COLO829 (cell line): ENCODE measurements around the gene COIL.

Experiments used
- DNase-seq: peaks from one replicate; pipeline ENCODE4 v3.0.0; 2012; ENCODE audit warnings: low spot score

COIL gene

GRCh38 chr17:56909742-56910508 lies 50.9 kb downstream of the COIL start:
- no peak for DNase-seq

- DNase-seq = no peak
These were observed 52.8 kb downstream of the COIL start for GRCh38 chr17:56908001-56908542.

GRCh38 chr17:56903560-56903959 lies 57.3 kb downstream of the COIL start:
- DNase-seq = no peak

GRCh38 chr17:56902348-56902747 lies 58.5 kb downstream of the COIL start:
- DNase-seq = peak; percentile 66

- DNase-seq = no peak
These were observed 61.4 kb downstream of the COIL start for GRCh38 chr17:56899403-56899802.

GRCh38 chr17:56898874-56899273 lies 62.0 kb downstream of the COIL start:
- no peak for DNase-seq

GRCh38 chr17:56897646-56898424 lies 63.0 kb downstream of the COIL start:
- DNase-seq = no peak

- no peak for DNase-seq
These were observed 63.9 kb downstream of the COIL start for GRCh38 chr17:56896968-56897359.

GRCh38 chr17:56896217-56896967 lies 64.5 kb downstream of the COIL start:
- DNase-seq = no peak

GRCh38 chr17:56894859-56895455 lies 65.9 kb downstream of the COIL start:
- no peak for DNase-seq

GRCh38 chr17:56893503-56893902 lies 67.3 kb downstream of the COIL start:
- DNase-seq = no peak

GRCh38 chr17:56892333-56892732 lies 68.5 kb downstream of the COIL start:
- DNase-seq = no peak

GRCh38 chr17:56891751-56892150 lies 69.1 kb downstream of the COIL start:
- no peak for DNase-seq

- DNase-seq = no peak
These were observed 69.8 kb downstream of the COIL start for GRCh38 chr17:56890906-56891674.

GRCh38 chr17:56890390-56890789 lies 70.5 kb downstream of the COIL start:
- no peak for DNase-seq
